GM21619 (cell line): ENCODE measurements around the gene SLC7A11.
A peak's percentile ranks its signal among the peaks of the same experiment; 100 is the strongest.

Experiments
- ATAC-seq: cut with Tn5 transposase; IDR thresholded peaks from one replicate; pipeline ENCODE4 v1.9.1; 2021; ENCODE audit not compliant: unreplicated experiment

Gene SLC7A11

DNA sequence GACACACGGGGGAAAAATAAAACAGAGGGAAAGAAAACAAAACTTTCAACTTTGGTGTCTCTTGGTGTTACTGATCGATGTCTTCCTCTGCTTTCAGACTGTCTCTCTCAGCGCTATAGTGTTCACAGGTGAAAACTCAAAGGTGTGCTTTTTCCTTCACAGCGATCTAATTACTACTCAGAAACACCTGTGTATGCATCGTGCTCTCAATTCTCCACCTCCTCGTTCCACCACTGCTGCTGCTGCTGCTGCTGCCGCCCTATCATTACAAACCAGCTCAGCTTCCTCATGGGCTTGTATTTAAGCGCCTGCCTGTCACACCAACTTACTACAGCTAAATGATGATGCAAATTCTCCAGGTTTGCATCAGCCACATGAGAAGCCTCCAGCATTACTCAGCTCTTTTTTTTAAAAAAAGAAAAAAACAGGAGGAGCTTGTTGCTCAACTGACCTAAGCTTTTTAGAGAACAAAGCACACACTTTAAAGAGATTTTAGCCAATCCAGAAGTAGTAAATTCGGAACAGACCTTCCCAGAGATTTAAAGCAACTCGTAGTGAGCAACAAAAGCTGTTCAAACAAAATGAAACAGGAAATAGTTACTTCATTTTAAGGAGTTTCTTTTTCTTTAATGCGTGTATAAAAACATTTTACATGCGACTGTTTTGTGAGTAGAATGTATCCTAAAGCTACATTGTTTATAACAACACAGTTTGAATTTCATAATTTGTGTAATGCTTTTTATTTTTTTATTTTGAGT is at the start of gene SLC7A11:
Gene SLC7A11, minus strand, starts transcription at position 274 of the 758 bp plus-strand sequence. CDS start 280 bp downstream, outside the sequence.
- peak; percentile 98 for ATAC-seq

GRCh38 chr4:138291431-138291830 is 49.3 kb upstream of the SLC7A11 start:
- ATAC-seq = no peak

GRCh38 chr4:138290805-138291204 is 48.7 kb upstream of the SLC7A11 start:
- ATAC-seq = no peak

DNA sequence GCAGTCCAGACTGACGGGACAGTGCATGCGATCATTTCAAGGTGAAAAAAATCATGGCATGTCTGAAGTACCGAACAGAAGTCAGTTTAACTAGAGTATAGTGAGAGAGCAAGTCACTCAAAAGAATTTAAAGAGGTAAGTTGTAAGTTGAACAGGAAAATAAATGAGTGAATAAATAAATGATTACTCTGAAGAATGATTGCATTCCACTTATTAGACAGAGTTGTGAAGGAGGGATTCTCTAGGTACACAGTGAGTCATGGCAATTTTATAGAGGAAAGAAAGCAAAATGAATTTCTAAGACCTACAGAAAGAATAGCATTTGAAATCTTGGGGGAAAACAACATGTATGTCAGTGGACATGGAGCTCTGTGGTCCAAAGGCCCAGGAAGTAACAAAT is 37.1 kb upstream of the SLC7A11 start:
- no peak for ATAC-seq

- no peak for ATAC-seq
Measured at GRCh38 chr4:138277133-138277532, 35.0 kb upstream of the SLC7A11 start.

GRCh38 chr4:138275963-138276621 is 33.9 kb upstream of the SLC7A11 start:
- no peak for ATAC-seq

DNA sequence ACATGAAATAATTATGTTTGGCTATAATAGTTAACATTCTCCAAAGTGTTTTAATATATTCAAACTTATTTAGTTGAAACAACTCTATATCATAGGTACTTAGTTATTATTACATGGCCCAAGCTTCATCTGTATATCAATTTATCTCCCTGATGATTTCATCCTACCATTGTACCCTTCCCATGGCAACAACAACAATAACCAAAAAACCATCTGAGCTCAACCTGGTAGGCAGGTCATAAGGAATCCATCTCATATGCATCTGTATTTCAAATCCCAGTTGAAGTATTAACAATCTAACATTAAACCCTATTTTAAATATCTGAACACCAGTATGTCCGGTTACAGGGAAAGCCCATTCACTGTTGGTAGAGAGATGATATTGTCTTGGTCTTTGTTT is 33.1 kb upstream of the SLC7A11 start:
- no peak for ATAC-seq

GRCh38 chr4:138269175-138269574 is 27.0 kb upstream of the SLC7A11 start:
- no peak for ATAC-seq

- no peak for ATAC-seq
Measured at GRCh38 chr4:138267835-138268234, 25.7 kb upstream of the SLC7A11 start.

DNA sequence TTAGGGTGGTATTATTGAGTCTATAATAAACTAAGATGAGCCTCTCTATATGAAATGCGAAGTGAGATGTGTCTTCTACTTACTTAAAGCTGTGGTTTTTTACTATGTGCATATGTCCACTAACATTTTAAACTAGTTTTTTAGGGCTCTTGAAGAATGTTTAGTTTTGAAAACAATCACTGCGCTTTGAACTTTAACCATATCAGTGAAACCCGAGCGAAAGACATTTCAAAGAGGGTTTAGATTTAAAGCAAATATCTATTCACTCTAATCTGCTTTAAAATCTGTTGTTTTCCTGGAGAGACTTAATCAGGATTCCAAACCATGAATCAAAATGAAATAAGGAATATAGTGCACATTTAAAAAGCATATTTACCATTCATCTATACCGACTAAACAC is 24.8 kb upstream of the SLC7A11 start:
- ATAC-seq = no peak

GRCh38 chr4:138263247-138263816 is 21.2 kb upstream of the SLC7A11 start:
- ATAC-seq = no peak

GRCh38 chr4:138262469-138262868 is 20.3 kb upstream of the SLC7A11 start:
- no peak for ATAC-seq

DNA sequence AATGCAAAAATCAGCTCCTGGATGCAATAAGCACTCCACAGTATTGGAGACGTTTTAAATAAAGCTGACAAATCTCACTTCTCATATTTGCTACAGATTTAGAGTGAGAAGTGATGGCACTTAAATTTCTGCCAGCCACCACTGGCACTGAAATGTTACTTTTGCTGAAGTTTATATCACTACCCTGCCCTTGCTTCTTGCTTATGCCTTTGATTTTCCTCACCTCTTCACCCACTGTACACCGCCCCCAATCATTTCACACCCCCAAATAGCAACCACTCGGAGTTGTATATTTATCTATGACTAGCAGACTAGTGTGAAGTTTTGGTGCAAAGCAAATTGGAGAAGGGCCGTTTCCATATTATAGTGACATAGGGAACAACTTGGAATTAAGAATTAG is 19.9 kb upstream of the SLC7A11 start:
- ATAC-seq = no peak

DNA sequence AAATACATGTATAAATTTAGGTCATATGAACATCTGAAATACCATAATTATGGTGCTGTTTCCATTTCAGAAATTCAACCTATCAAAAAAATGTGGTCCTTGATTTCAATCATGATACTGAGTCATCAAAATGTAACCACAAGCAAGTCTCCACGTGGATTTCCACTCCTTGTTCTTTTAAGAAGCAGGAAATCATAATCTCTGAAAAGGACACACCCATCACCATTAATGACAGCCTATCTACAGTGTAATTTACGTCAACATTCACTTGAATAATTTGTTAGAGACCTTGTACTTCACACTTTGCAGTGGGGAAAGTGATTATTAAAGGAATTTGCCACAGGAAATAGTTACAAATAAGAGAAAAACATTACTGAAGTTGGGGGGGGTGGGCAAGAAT is 17.7 kb upstream of the SLC7A11 start:
- no peak for ATAC-seq

DNA sequence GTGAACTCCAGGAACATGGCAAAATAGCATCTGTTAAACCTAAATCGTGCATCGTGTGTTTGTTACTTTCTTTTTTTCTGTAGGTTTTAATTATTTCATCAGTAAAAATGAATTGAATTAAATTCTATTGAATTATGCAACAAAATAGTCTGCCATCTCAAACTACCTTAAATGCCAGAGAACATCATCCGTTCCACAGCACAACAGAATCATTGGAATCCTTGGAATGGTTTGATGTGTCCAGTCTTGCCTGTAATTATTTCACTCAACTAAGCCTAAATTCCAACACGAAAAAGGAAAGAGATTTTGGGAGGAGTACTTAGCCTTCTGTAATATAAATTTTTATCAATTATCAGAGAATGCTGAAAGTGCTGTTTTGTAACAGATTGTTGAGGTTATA is 17.1 kb upstream of the SLC7A11 start:
- no peak for ATAC-seq

- no peak for ATAC-seq
Measured at GRCh38 chr4:138256608-138257007, 14.5 kb upstream of the SLC7A11 start.

GRCh38 chr4:138255917-138256597 is 13.9 kb upstream of the SLC7A11 start:
- ATAC-seq = no peak

GRCh38 chr4:138252551-138252950 is 10.4 kb upstream of the SLC7A11 start:
- ATAC-seq = no peak

DNA sequence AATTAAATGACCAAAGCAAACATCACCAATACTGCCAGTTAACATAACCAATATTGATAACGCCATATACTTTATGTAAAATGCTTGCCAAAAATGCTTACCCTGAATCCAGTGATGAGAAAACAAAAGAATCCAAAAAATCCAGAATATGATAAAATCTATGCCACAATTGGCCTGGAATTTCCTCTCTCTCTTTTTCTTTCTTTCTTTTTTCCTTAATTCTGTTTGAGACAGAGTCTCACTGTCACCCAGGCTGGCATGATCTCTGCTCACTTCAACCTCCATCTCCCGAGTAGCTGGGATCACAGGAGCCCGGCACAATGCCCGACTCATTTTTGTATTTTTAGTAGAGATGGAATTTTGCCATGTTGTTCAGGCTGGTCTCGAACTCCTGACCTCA is 9.8 kb upstream of the SLC7A11 start:
- no peak for ATAC-seq

DNA sequence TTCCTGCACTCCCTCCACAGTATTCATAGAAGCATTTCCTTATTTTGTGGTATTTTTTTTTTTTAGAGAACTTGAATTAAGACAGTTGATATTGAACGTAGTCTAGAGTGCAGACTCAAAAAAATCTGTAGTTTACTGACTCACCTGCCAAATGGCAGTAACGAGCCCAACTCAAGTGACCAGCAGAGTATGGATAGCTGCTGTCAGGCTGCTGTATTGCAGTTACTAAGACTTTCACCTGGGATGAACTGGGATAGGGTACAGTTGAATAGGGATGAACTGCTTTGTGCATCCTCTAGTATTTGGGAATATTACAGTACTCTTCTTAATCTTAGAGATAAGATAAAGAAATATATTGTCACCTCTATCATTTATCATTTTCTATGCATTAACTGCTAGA is 7.0 kb upstream of the SLC7A11 start:
- ATAC-seq = no peak

- no peak for ATAC-seq
Measured at GRCh38 chr4:138248058-138248457, 5.9 kb upstream of the SLC7A11 start.

DNA sequence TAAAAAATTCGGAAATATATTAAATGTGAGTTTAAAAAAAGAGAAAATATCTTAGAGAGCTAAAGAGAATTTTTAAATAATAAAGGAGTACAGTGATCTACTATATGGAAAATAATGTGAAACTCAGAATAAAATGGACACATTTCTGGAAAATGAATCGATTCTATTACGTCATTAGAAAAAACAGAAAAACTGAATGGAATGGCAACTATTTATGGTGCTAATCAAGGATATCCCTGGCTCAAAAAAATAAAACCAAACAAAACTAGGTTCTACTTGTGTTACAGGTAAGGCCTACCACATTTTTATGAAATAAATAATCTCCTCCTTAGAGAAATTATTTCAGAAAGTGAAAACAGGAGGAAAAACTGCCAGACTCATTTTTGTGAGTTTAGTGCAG is 5.5 kb upstream of the SLC7A11 start:
- no peak for ATAC-seq
